ENCODE measurements around the gene MRPS2. TPM values are rescaled to one million over a fixed set of nuclear protein-coding genes. Genes with fewer than 3 reads are reported as not detected.

MRPS2 gene
- total and polyA plus RNA-seq, 10 of the 15 experiments (the other 5 are each of a cell fraction or from before 2014, with no cell fraction given), result 3.3 to 103 (median 69.5) TPM

- no peak for ATAC-seq
- intact Hi-C loops (cut with micrococcal nuclease; ENCODE audit: unreplicated experiment), result no loop called here
- TF ChIP-seq JUND (IDR thresholded peaks at IDR 0.05; ENCODE audit: low read depth, low read length) (no peak), ZSCAN29 (IDR thresholded peaks at IDR 0.05) (no peak), POU2F2 (IDR thresholded peaks at IDR 0.05; ENCODE audit: borderline replicate concordance, low read depth, low read length) (no peak), SKIL (IDR thresholded peaks at IDR 0.05; ENCODE audit: low read depth, poor library complexity, severe bottlenecking) (no peak), CUX1 (IDR thresholded peaks at IDR 0.05; ENCODE audit: insufficient replicate concordance, low read depth, low read length) (no peak), IRF3 (IDR thresholded peaks at IDR 0.05) (no peak), KDM1A (IDR thresholded peaks at IDR 0.05; ENCODE audit: borderline replicate concordance) (no peak), ASH2L (IDR thresholded peaks at IDR 0.05; ENCODE audit: borderline replicate concordance, low read depth) (no peak), MEF2B (IDR thresholded peaks at IDR 0.05; ENCODE audit: partially characterized antibody, poor library complexity, severe bottlenecking) (no peak), KAT2A (conservative IDR thresholded peaks at IDR 0.05; ENCODE audit: control insufficient read depth, low read depth, low read length) (no peak), RFX5 (IDR thresholded peaks at IDR 0.05; ENCODE audit: low read depth, low read length) (no peak), PAX5 (IDR thresholded peaks at IDR 0.05; ENCODE audit: borderline replicate concordance, low read depth, low read length) (no peak), BRCA1 (IDR thresholded peaks at IDR 0.05; ENCODE audit: low read depth, low read length) (no peak), ETV6 (conservative IDR thresholded peaks at IDR 0.05 in 1 of 2, IDR thresholded peaks at IDR 0.05 in 1 of 2; ENCODE audit: borderline replicate concordance in 1 of 2, low read depth in 1 of 2) (no peak), ZNF207 (IDR thresholded peaks at IDR 0.05; ENCODE audit: borderline replicate concordance) (no peak), EZH2 (IDR thresholded peaks at IDR 0.05; ENCODE audit: borderline replicate concordance, control insufficient read depth, low read depth, low read length) (no peak), CBX5 (IDR thresholded peaks at IDR 0.05; ENCODE audit: low read depth) (no peak), ZNF622 (IDR thresholded peaks at IDR 0.05) (no peak)
These were observed 14.7 kb upstream of the MRPS2 start for GRCh38 chr9:135485832-135486231.

More at GRCh38 chr9:135485832-135486231, 14.7 kb upstream of the MRPS2 start:
- H3K4me2 ChIP-seq (ENCODE audit: control insufficient read depth, insufficient read depth), result no peak overlapping the region
- H3K27me3 ChIP-seq (replicated peaks in 1 of 2; ENCODE audit: control insufficient read depth in 2 of 2, insufficient read depth in 2 of 2, low read length in 1 of 2), result no peaks in the 10 kb centered on the region; a peak in 1 of 4 replicates
- BruUV-seq (replicated peaks), result no TSS peak
- ChIA-PET CTCF (no interaction called here), RAD21 (ENCODE audit: unreplicated experiment) (no interaction called here), SMC1A (ENCODE audit: uncharacterized antibody, unreplicated experiment) (no interaction called here), POLR2A (no interaction called here)
- no peaks in the 10 kb centered on the region for H4K20me1 ChIP-seq (ENCODE audit: control insufficient read depth, insufficient read depth)
- no peaks in the 10 kb centered on the region for H3K4me1 ChIP-seq (ENCODE audit: control insufficient read depth, insufficient read depth, low read length)
- no peaks in the 10 kb centered on the region for H3K9me3 ChIP-seq (replicated peaks; ENCODE audit: control insufficient read depth, insufficient read depth, low read length)
- H2AFZ ChIP-seq (ENCODE audit: control insufficient read depth, low read depth, low read length), result no peak overlapping the region
- no peak overlapping the region for H3K27ac ChIP-seq (ENCODE audit: control insufficient read depth, insufficient read depth)
- H3K36me3 ChIP-seq (ENCODE audit: control insufficient read depth in 2 of 2, insufficient read depth in 2 of 2, low read length in 1 of 2), result no peaks in the 10 kb centered on the region; a peak in 1 of 4 replicates
- no peaks in the 10 kb centered on the region for H3K79me2 ChIP-seq (ENCODE audit: control insufficient read depth, insufficient read depth, low read length)
- FAIRE-seq (no peak), DNase-seq (ENCODE audit: low read depth, low spot score) (no peak)
- 73% methylated on average over 21 of the region's 21 CpGs for WGBS (ENCODE audit: insufficient coverage, insufficient replicate concordance, low lambda C conversion rate, missing lambda C conversion rate)
- no peak overlapping the region for H3K9ac ChIP-seq (ENCODE audit: control insufficient read depth, insufficient read depth, low read length)
- in situ Hi-C loops (cut with MboI), result no loop called here
- H3K4me3 ChIP-seq, result no peak overlapping the region

Measured in GM12878 (cell line).